T-cell (primary cell): Measurements from ENCODE around the gene GPX2. TPM values are rescaled to one million over a fixed set of nuclear protein-coding genes. Genes with fewer than 3 reads are reported as not detected.

Experiments used
- ATAC-seq, 4 experiments: fragments of 200-7000 bp in 3 of 4; fragments of 150-1000 bp in 1 of 4; cut with Tn5 transposase; replicated peaks in 1 of 4; 1 replicate in 3 of 4; 2 replicates in 1 of 4; pipeline ENCODE4 v1.10.0; 2021; ENCODE audit warnings: moderate library complexity in 3 of 4, mild to moderate bottlenecking in 2 of 4, moderate number of reproducible peaks in 1 of 4
- CTCF ChIA-PET, 2 donors: fragments of 300-600 bp; sonication (Branson Sonifier 250); formaldehyde crosslinking; loops; one replicate each; lab custom pipeline; 2022; ENCODE audit warnings: antibody characterized with exemption in 2 of 2; lab: Charles Lee
- POLR2A ChIA-PET, 2 donors: fragments of 300-600 bp; sonication (Branson Sonifier 250); formaldehyde crosslinking; loops; one replicate each; lab custom pipeline; 2022; ENCODE audit warnings: antibody characterized with exemption in 2 of 2; lab: Charles Lee
- DNase-seq, 35 experiments: peaks; one replicate each; pipeline versions ENCODE4 v3.0.0 to v3.0.0-alpha.2; 2013 to 2023
- H3K27ac ChIP-seq: one replicate; pipeline ENCODE4 v1.5.1; 2013; ENCODE audit warnings: low read length
- H3K27me3 ChIP-seq, 2 experiments: replicated peaks in 1 of 2; 1 replicate in 1 of 2; 2 replicates in 1 of 2; pipeline versions ENCODE4 v1.6.1 to v1.7.0; 2013; ENCODE audit warnings: low read length in 1 of 2, mixed read lengths in 1 of 2; ENCODE audit not compliant: control insufficient read depth in 2 of 2, insufficient read depth in 2 of 2; ENCODE audit errors: extremely low read depth in 1 of 2
- H3K36me3 ChIP-seq, 2 donors: 1 replicate in 1 of 2; 2 replicates in 1 of 2; pipeline versions ENCODE4 v1.6.1 to v1.7.0; 2013; ENCODE audit warnings: low read length in 1 of 2; ENCODE audit not compliant: control insufficient read depth in 2 of 2, insufficient read depth in 1 of 2; ENCODE audit errors: extremely low read depth in 1 of 2
- H3K4me1 ChIP-seq, 2 experiments: 1 replicate in 1 of 2; 2 replicates in 1 of 2; pipeline versions ENCODE4 v1.6.1 to v1.7.0; 2013; ENCODE audit warnings: low read length in 2 of 2, mixed read lengths in 1 of 2; ENCODE audit not compliant: insufficient read depth in 2 of 2, control insufficient read depth in 1 of 2; ENCODE audit errors: extremely low read depth in 1 of 2
- H3K4me3 ChIP-seq, 2 donors: 1 replicate in 1 of 2; 2 replicates in 1 of 2; pipeline versions ENCODE4 v1.5.1 to v1.7.0; 2013; ENCODE audit warnings: mild to moderate bottlenecking in 2 of 2, low read length in 1 of 2, moderate library complexity in 1 of 2; ENCODE audit not compliant: control insufficient read depth in 1 of 2; ENCODE audit errors: extremely low read depth in 1 of 2
- H3K9me3 ChIP-seq: 2 replicates; pipeline ENCODE4 v1.7.0; 2013
- H3K27ac Mint-ChIP-seq, 2 donors: one replicate each; pipeline ENCODE4 v1.8.0; 2020 to 2021; ENCODE audit warnings: mild to moderate bottlenecking in 2 of 2, mixed read lengths in 2 of 2
- H3K27me3 Mint-ChIP-seq, 2 donors: one replicate each; pipeline ENCODE4 v1.8.0; 2021 to 2022; ENCODE audit warnings: mixed read lengths in 2 of 2
- H3K36me3 Mint-ChIP-seq: one replicate; pipeline ENCODE4 v1.8.0; 2021; ENCODE audit warnings: mixed read lengths
- H3K4me1 Mint-ChIP-seq, 3 donors: one replicate each; pipeline ENCODE4 v1.8.0; 2020 to 2022; ENCODE audit warnings: mixed read lengths in 3 of 3, mild to moderate bottlenecking in 1 of 3
- H3K4me3 Mint-ChIP-seq, 3 donors: one replicate each; pipeline ENCODE4 v1.8.0; 2020 to 2022; ENCODE audit warnings: mild to moderate bottlenecking in 3 of 3, mixed read lengths in 3 of 3, moderate library complexity in 3 of 3
- H3K9me3 Mint-ChIP-seq, 3 donors: one replicate each; pipeline ENCODE4 v1.8.0; 2020 to 2022; ENCODE audit warnings: mixed read lengths in 3 of 3
- WGBS: methylation state at CpG from one replicate; pipeline ENCODE4 v1.1.5; 2013; ENCODE audit warnings: missing lambda C conversion rate; ENCODE audit not compliant: insufficient coverage; 5-methylcytosine and 5-hydroxymethylcytosine counted together
- total RNA-seq, 35 experiments: library from RNA in 6 of 35; stranded (reverse) in 6 of 35; fragments of 120-200 nt in 1 of 35; gene quantifications; one replicate each; pipeline versions ENCODE4 v1.2.1 to v1.2.4 and lab custom pipeline; 2013 to 2026

GPX2 gene
- total RNA-seq, 5 donors from 2014 or later (not counting 1 experiment from before 2014, with no cell fraction given): 0.56 to 0.93 (median 0.89) TPM; not detected in 2

- H3K36me3 Mint-ChIP-seq: no peaks in the 10 kb centered on the region
Measured at GRCh38 chr14:64891173-64891838, 51.2 kb downstream of the GPX2 start.

GRCh38 chr14:64889352-64889751 lies 53.2 kb downstream of the GPX2 start:
- peaks cover 0 to 5% (median 0%) of the 10 kb centered on the region in 3 donors for H3K4me1 Mint-ChIP-seq
- H3K27me3 Mint-ChIP-seq: peaks cover 11 to 12% of the 10 kb centered on the region in 2 donors
- no peaks in the 10 kb centered on the region for H3K9me3 Mint-ChIP-seq
- Histone ChIP-seq H3K9me3 (no peaks in the 10 kb centered on the region), H3K36me3 (no peaks in the 10 kb centered on the region), H3K4me1 (no peaks in the 10 kb centered on the region), H3K4me3 (no peak overlapping the region), H3K27me3 (peaks cover 4 to 8% of the 10 kb centered on the region in 2 experiments), H3K27ac (no peak overlapping the region)
- DNase-seq: no peak
- ChIA-PET POLR2A (interaction anchor here in 1 of 2 donors (0.7 kb wide), 1 partner anchor 194 kb away, joined by 3 read pairs; no protein-coding TSS in a partner anchor), CTCF (interaction anchor here (0.6 to 4.9 kb wide), 9 partner anchors 8 to 526 kb away, joined by 3 to 60 read pairs (median 5); partner anchors contain the start of gene SPTB (in 1 of the 2))
- no peak overlapping the region for H3K27ac Mint-ChIP-seq
- no peak for ATAC-seq
- no peaks in the 10 kb centered on the region for H3K36me3 Mint-ChIP-seq
- WGBS: no CpG with 5 or more reads among the region's 6 CpGs
- no peak overlapping the region for H3K4me3 Mint-ChIP-seq

More at GRCh38 chr14:64891173-64891838, 51.2 kb downstream of the GPX2 start:
- CTCF ChIA-PET: interaction anchor here (0.5 to 4.9 kb wide), 47 partner anchors 9 to 588 kb away, joined by 3 to 60 read pairs (median 4); partner anchors contain the start of genes CHURC1 (in 1 of the 2) and SPTB (in 1 of the 2)
- H3K4me3 Mint-ChIP-seq: no peak overlapping the region
- Histone ChIP-seq H3K36me3 (no peaks in the 10 kb centered on the region), H3K9me3 (no peaks in the 10 kb centered on the region), H3K27ac (no peak overlapping the region), H3K27me3 (peaks cover 4% of the 10 kb centered on the region in 2 experiments), H3K4me3 (no peak overlapping the region), H3K4me1 (no peaks in the 10 kb centered on the region)
- peaks cover 0 to 5% (median 0%) of the 10 kb centered on the region in 3 donors for H3K4me1 Mint-ChIP-seq
- POLR2A ChIA-PET: interaction anchor here in 1 of 2 donors (0.5 to 1.2 kb wide), 4 partner anchors 24 to 1177 kb away, joined by 3 to 5 read pairs (median 4); no protein-coding TSS in a partner anchor
- no peaks in the 10 kb centered on the region for H3K9me3 Mint-ChIP-seq
- ATAC-seq (no peak), DNase-seq (no peak)
- WGBS: 100% methylated on average over 2 of the region's 4 CpGs
- H3K27ac Mint-ChIP-seq: no peak overlapping the region
- H3K27me3 Mint-ChIP-seq: peaks cover 3 to 5% of the 10 kb centered on the region in 2 donors

Other genes starting within 250 kb of the GPX2 start
- gene PLEKHG3, start 238.3 kb downstream of the GPX2 start, total RNA-seq: 10 to 100 TPM; 12.4 to 58.2 (median 27.3) TPM
- gene SPTB, start 62.8 kb downstream of the GPX2 start, total RNA-seq: under 1 TPM; 0.07 to 0.13 (median 0.09) TPM
- 10 to 100 TPM; 57.6 to 99.7 (median 91.1) TPM for gene CHURC1, start 28.3 kb downstream of the GPX2 start, total RNA-seq
- 1 to 10 TPM; 3.9 to 9.7 (median 4.3) TPM for gene RAB15, start 29.6 kb upstream of the GPX2 start, total RNA-seq
- gene FNTB, start 44.1 kb upstream of the GPX2 start, total RNA-seq: 10 to 100 TPM in 3 of 5 donors, 1 to 10 TPM in 2; 9.6 to 14.2 (median 10.4) TPM
- gene MAX, start 159.8 kb upstream of the GPX2 start, total RNA-seq: 100 to 1,000 TPM; 174 to 216 (median 207) TPM